IMR-90 (cell line): ENCODE results near the gene RNF166. TPM values are rescaled to one million over a fixed set of nuclear protein-coding genes. Genes with fewer than 3 reads are reported as not detected.

Source experiments
- ATAC-seq: fragments of 200-7000 bp; cut with Tn5 transposase; 2 replicates; pipeline ENCODE4 v1.9.1; 2020; ENCODE audit warnings: low read depth, mild to moderate bottlenecking, moderate library complexity
- BruUV-seq: library from RNA; stranded (reverse); fragments of 400-500 nt; replicated peaks from 2 replicates; lab custom pipeline; 2021; lab: Mats Ljungman, UMichigan
- CTCF ChIA-PET: fragments of 300-600 bp; formaldehyde crosslinking; extraction: SDS; loops from one replicate; lab custom pipeline; 2021; ENCODE audit warnings: antibody characterized with exemption; lab: Yijun Ruan, JAX
- POLR2A ChIA-PET: fragments of 300-600 bp; sonication (Branson Sonifier 250); formaldehyde crosslinking; loops from one replicate; lab custom pipeline; 2022; ENCODE audit warnings: antibody characterized with exemption; ENCODE audit not compliant: unreplicated experiment; lab: Charles Lee
- DNase-seq: peaks from one replicate; pipeline ENCODE4 v3.0.0; 2013
- H2AFZ ChIP-seq: replicated peaks from 2 replicates; pipeline ENCODE3; 2013; ENCODE audit warnings: low read length, mild to moderate bottlenecking; ENCODE audit not compliant: poor library complexity
- H2AK5ac ChIP-seq: 2 replicates; pipeline ENCODE4 v1.6.1; 2013; ENCODE audit warnings: low read depth, low read length, inconsistent platforms
- H2AK9ac ChIP-seq: replicated peaks from 2 replicates; pipeline ENCODE3; 2013; ENCODE audit warnings: mild to moderate bottlenecking, low read depth, low read length, moderate library complexity; ENCODE audit not compliant: poor library complexity
- H2BK120ac ChIP-seq: 2 replicates; pipeline ENCODE4 v1.6.1; 2013; ENCODE audit warnings: low read depth, low read length, inconsistent platforms
- H2BK15ac ChIP-seq: 3 replicates; pipeline ENCODE4 v1.6.1; 2013; ENCODE audit warnings: low read depth, low read length, inconsistent platforms
- H2BK20ac ChIP-seq: 2 replicates; pipeline ENCODE4 v1.6.1; 2013; ENCODE audit warnings: low read depth, mild to moderate bottlenecking, inconsistent platforms, low read length, moderate library complexity
- H2BK5ac ChIP-seq: 2 replicates; pipeline ENCODE4 v1.6.1; 2013; ENCODE audit warnings: mild to moderate bottlenecking, low read depth, low read length, inconsistent platforms; ENCODE audit not compliant: poor library complexity, severe bottlenecking
- H3K14ac ChIP-seq: replicated peaks from 2 replicates; pipeline ENCODE4 v1.6.1; 2013; ENCODE audit warnings: low read depth, low read length, inconsistent platforms
- H3K18ac ChIP-seq: 2 replicates; pipeline ENCODE4 v1.6.1; 2013; ENCODE audit warnings: low read depth, low read length, control low read depth
- H3K23ac ChIP-seq: 2 replicates; pipeline ENCODE4 v1.6.1; 2013; ENCODE audit warnings: low read depth, low read length, inconsistent platforms
- H3K27ac ChIP-seq: 2 replicates; pipeline ENCODE4 v1.5.1; 2013; ENCODE audit warnings: mild to moderate bottlenecking, control low read depth, low read length; ENCODE audit not compliant: insufficient read depth
- H3K27me3 ChIP-seq: 2 replicates; pipeline ENCODE4 v1.6.1; 2013; ENCODE audit warnings: low read length; ENCODE audit not compliant: control insufficient read depth, insufficient read depth
- H3K36me3 ChIP-seq: 2 replicates; pipeline ENCODE4 v1.6.1; 2013; ENCODE audit warnings: low read length, mixed read lengths; ENCODE audit not compliant: control insufficient read depth, insufficient read depth
- H3K4ac ChIP-seq: 2 replicates; pipeline ENCODE4 v1.6.1; 2013; ENCODE audit warnings: low read depth, low read length, inconsistent platforms
- H3K4me1 ChIP-seq: 2 replicates; pipeline ENCODE4 v1.6.1; 2013; ENCODE audit warnings: low read length, mixed read lengths; ENCODE audit not compliant: control insufficient read depth, insufficient read depth
- H3K4me2 ChIP-seq: 2 replicates; pipeline ENCODE4 v1.6.1; 2013; ENCODE audit warnings: low read depth, mild to moderate bottlenecking, control low read depth, low read length, moderate library complexity
- H3K4me3 ChIP-seq: 2 replicates; pipeline ENCODE4 v1.5.1; 2013; ENCODE audit warnings: low read depth, mild to moderate bottlenecking, control low read depth, low read length, moderate library complexity; ENCODE audit not compliant: insufficient read depth
- H3K56ac ChIP-seq: 2 replicates; pipeline ENCODE4 v1.6.1; 2013; ENCODE audit warnings: low read length, inconsistent platforms; ENCODE audit not compliant: insufficient read depth; ENCODE audit errors: extremely low read depth
- H3K79me1 ChIP-seq, 2 experiments: 2 replicates each; pipeline ENCODE4 v1.6.1; 2013; ENCODE audit warnings: low read length in 2 of 2, inconsistent platforms in 1 of 2, low read depth in 1 of 2
- H3K9ac ChIP-seq: 2 replicates; pipeline ENCODE4 v1.6.1; 2013; ENCODE audit warnings: low read depth, low read length, control low read depth
- H3K9me1 ChIP-seq: 2 replicates; pipeline ENCODE4 v1.6.1; 2013; ENCODE audit warnings: low read length, inconsistent platforms; ENCODE audit not compliant: insufficient read depth
- H3K9me3 ChIP-seq: 2 replicates; pipeline ENCODE4 v1.6.1; 2013; ENCODE audit warnings: low read length; ENCODE audit not compliant: control insufficient read depth, insufficient read depth
- H4K20me1 ChIP-seq: 2 replicates; pipeline ENCODE4 v1.6.1; 2013; ENCODE audit warnings: low read length, inconsistent platforms; ENCODE audit not compliant: insufficient read depth
- H4K5ac ChIP-seq: 2 replicates; pipeline ENCODE4 v1.6.1; 2013; ENCODE audit warnings: mild to moderate bottlenecking, low read depth, low read length, control low read depth
- H4K8ac ChIP-seq, 2 experiments: 2 replicates each; pipeline ENCODE4 v1.6.1; 2013; ENCODE audit warnings: low read depth in 2 of 2, low read length in 2 of 2, control low read depth in 1 of 2, inconsistent platforms in 1 of 2
- H4K91ac ChIP-seq: 2 replicates; pipeline ENCODE4 v1.6.1; 2013; ENCODE audit warnings: low read depth, low read length, inconsistent platforms; ENCODE audit not compliant: insufficient read depth
- BHLHE40 ChIP-seq: fragments of 150-350 bp; IDR thresholded peaks from 2 replicates; pipeline ENCODE4 v1.6.1; 2016; ENCODE audit warnings: mild to moderate bottlenecking, low read depth, low read length
- CEBPB ChIP-seq: IDR thresholded peaks from 2 replicates; pipeline ENCODE4 v1.6.1; 2012; ENCODE audit warnings: low read depth, low read length, improper control_type of control experiment
- CHD1 ChIP-seq: IDR thresholded peaks from 2 replicates; pipeline ENCODE4 v1.6.1; 2012; ENCODE audit warnings: low read depth, low read length, improper control_type of control experiment
- ELK1 ChIP-seq: fragments of 150-350 bp; IDR thresholded peaks from 2 replicates; pipeline ENCODE4 v1.6.1; 2016; ENCODE audit warnings: low read depth, mild to moderate bottlenecking, low read length, moderate library complexity, borderline replicate concordance
- FOS ChIP-seq: fragments of 150-350 bp; IDR thresholded peaks from 2 replicates; pipeline ENCODE4 v1.6.1; 2016; ENCODE audit warnings: low read depth, low read length
- MAFK ChIP-seq: IDR thresholded peaks from 2 replicates; pipeline ENCODE4 v1.6.1; 2012; ENCODE audit warnings: low read depth, low read length, improper control_type of control experiment
- MAZ ChIP-seq: IDR thresholded peaks from 2 replicates; pipeline ENCODE4 v1.6.1; 2012; ENCODE audit warnings: low read depth, mild to moderate bottlenecking, low read length, improper control_type of control experiment, moderate library complexity, borderline replicate concordance
- MXI1 ChIP-seq: IDR thresholded peaks from 2 replicates; pipeline ENCODE4 v1.6.1; 2012; ENCODE audit warnings: low read depth, mild to moderate bottlenecking, low read length, moderate library complexity, borderline replicate concordance
- NFE2L2 ChIP-seq: fragments of 150-350 bp; IDR thresholded peaks from 2 replicates; pipeline ENCODE4 v1.6.1; 2016; ENCODE audit warnings: low read depth, mild to moderate bottlenecking, low read length
- POLR2A ChIP-seq: IDR thresholded peaks from 2 replicates; pipeline ENCODE4 v1.6.1; 2012; ENCODE audit warnings: mild to moderate bottlenecking, low read depth, low read length
- RAD21 ChIP-seq: IDR thresholded peaks from 2 replicates; pipeline ENCODE4 v1.6.1; 2012; ENCODE audit warnings: low read length, improper control_type of control experiment
- RCOR1 ChIP-seq: IDR thresholded peaks from 2 replicates; pipeline ENCODE4 v1.6.1; 2012; ENCODE audit warnings: mild to moderate bottlenecking, low read length, improper control_type of control experiment; ENCODE audit not compliant: insufficient replicate concordance
- RFX5 ChIP-seq: IDR thresholded peaks from 2 replicates; pipeline ENCODE4 v1.8.0; 2012; ENCODE audit warnings: low read depth, mild to moderate bottlenecking, low read length, moderate library complexity
- SMC3 ChIP-seq: fragments of 150-350 bp; IDR thresholded peaks from 2 replicates; pipeline ENCODE4 v1.6.1; 2016; ENCODE audit warnings: low read depth, mild to moderate bottlenecking, antibody characterized with exemption, low read length, moderate library complexity
- WGBS, 2 experiments: methylation state at CpG; one replicate each; pipeline versions ENCODE4 v1.1.5 to v1.1.7; 2013; ENCODE audit warnings: missing lambda C conversion rate in 2 of 2; ENCODE audit not compliant: insufficient read length in 1 of 2; ENCODE audit errors: extremely low coverage in 2 of 2; 5-methylcytosine and 5-hydroxymethylcytosine counted together
- dilution Hi-C: fragments of 300-500 bp; cut with HindIII; formaldehyde crosslinking; loops from one replicate; pipeline ENCODE4 v1.14.3; 2018; ENCODE audit warnings: low sequenced_read_pairs; ENCODE audit not compliant: unreplicated experiment
- in situ Hi-C: fragments of 300-500 bp; cut with MboI; formaldehyde crosslinking; loops from 3 replicates; pipeline ENCODE4 v1.14.3; 2019; ENCODE audit warnings: low sequenced_read_pairs, inconsistent platforms, mixed read lengths
- intact Hi-C: fragments of 100-400 bp; cut with micrococcal nuclease; formaldehyde crosslinking; loops from 2 replicates; pipeline ENCODE4 v1.10.0; 2022
- polyA plus RNA-seq, 3 experiments: library from polyadenylated mRNA; depleted of rRNA; stranded (reverse); fragments of >200 nt; gene quantifications; 2 replicates each; pipeline ENCODE4 v1.2.3, GENCODE V29; 2012; ENCODE audit warnings: low replicate concordance in 1 of 3
- total RNA-seq: library from RNA; depleted of rRNA; stranded (reverse); fragments of >200 nt; gene quantifications from 2 replicates; pipeline ENCODE4 v1.2.3, GENCODE V29; 2012
- TF ChIP-seq, protein P1 (sequence below): conservative IDR thresholded peaks from 2 replicates; pipeline ENCODE4 v1.5.1; 2012; ENCODE audit warnings: mild to moderate bottlenecking, low read depth, low read length, improper control_type of control experiment

The RNF166 gene
- total and polyA plus RNA-seq, 2 of the 4 experiments (the other 2 are of a cell fraction): 8.1 to 17.4 TPM

- POLR2A ChIA-PET: no interaction called here
- intact Hi-C loops: no loop called here
- WGBS, 2 experiments: 77% methylated on average over 9 of the region's 24 CpGs; no CpG with 5 or more reads in 1 of the 2 experiments
- H3K4me2 ChIP-seq: peak overlapping the region; percentile 64
- no peak overlapping the region for H4K91ac ChIP-seq
- H3K27ac ChIP-seq: no peak overlapping the region; the same call in 1 of the 2 replicates
- H3K4me1 ChIP-seq: peaks cover 5% of the 10 kb centered on the region; the same call in 1 of the 2 replicates
- no peak overlapping the region for H3K56ac ChIP-seq
- ATAC-seq: no peak
- H3K9ac ChIP-seq: peak overlapping the region; percentile 33
- BruUV-seq: no TSS peak
- peak overlapping the region; percentile 95 for H2AFZ ChIP-seq
- no peaks in the 10 kb centered on the region for H3K27me3 ChIP-seq
- H3K9me1 ChIP-seq: no peaks in the 10 kb centered on the region
- dilution Hi-C loops: no loop called here
- H3K9me3 ChIP-seq: no peaks in the 10 kb centered on the region
- peak overlapping the region; percentile 93 for H3K4me3 ChIP-seq
- peaks cover 3% of the 10 kb centered on the region; the same call in 1 of the 2 replicates for H4K20me1 ChIP-seq
- H4K8ac ChIP-seq: peak overlapping the region in 1 of 2 experiments; percentile 60; a peak in 1 of 4 replicates
- H3K18ac ChIP-seq: no peak overlapping the region
- H2BK15ac ChIP-seq: no peak overlapping the region
- in situ Hi-C loops: no loop called here
- 0 out of 2 replicates have a peak overlapping the region, but pooled peaks have one; percentile 1 for H4K5ac ChIP-seq
- no peak overlapping the region for H3K23ac ChIP-seq
- H2BK120ac ChIP-seq: no peak overlapping the region
- CTCF ChIA-PET: no interaction called here
- H2BK5ac ChIP-seq: no peak overlapping the region
- peaks cover 13% of the 10 kb centered on the region for H3K36me3 ChIP-seq
- H2AK5ac ChIP-seq: peak overlapping the region; percentile 87
- H2BK20ac ChIP-seq: no peak overlapping the region
- H3K79me1 ChIP-seq: peaks cover 0 to 20% of the 10 kb centered on the region in 2 experiments; a peak in 1 of 4 replicates
- peak overlapping the region; percentile 94 for H2AK9ac ChIP-seq
- no peak for DNase-seq
- peak overlapping the region; percentile 37; the same call in 1 of the 2 replicates for H3K14ac ChIP-seq
- peak overlapping the region; percentile 71 for H3K4ac ChIP-seq
- TF ChIP-seq SMC3 (no peak), NFE2L2 (no peak), MAZ (no peak), POLR2A (no peak), MAFK (no peak), BHLHE40 (no peak), ELK1 (no peak), FOS (no peak), CEBPB (no peak), CHD1 (no peak), MXI1 (no peak), RFX5 (no peak), RCOR1 (no peak), RAD21 (no peak)
- TF ChIP-seq, protein P1, sequence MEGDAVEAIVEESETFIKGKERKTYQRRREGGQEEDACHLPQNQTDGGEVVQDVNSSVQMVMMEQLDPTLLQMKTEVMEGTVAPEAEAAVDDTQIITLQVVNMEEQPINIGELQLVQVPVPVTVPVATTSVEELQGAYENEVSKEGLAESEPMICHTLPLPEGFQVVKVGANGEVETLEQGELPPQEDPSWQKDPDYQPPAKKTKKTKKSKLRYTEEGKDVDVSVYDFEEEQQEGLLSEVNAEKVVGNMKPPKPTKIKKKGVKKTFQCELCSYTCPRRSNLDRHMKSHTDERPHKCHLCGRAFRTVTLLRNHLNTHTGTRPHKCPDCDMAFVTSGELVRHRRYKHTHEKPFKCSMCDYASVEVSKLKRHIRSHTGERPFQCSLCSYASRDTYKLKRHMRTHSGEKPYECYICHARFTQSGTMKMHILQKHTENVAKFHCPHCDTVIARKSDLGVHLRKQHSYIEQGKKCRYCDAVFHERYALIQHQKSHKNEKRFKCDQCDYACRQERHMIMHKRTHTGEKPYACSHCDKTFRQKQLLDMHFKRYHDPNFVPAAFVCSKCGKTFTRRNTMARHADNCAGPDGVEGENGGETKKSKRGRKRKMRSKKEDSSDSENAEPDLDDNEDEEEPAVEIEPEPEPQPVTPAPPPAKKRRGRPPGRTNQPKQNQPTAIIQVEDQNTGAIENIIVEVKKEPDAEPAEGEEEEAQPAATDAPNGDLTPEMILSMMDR: no peak
Observed at GRCh38 chr16:88651276-88651988, 54.8 kb downstream of the RNF166 start.
